SK-N-SH treated with all-trans-retinoic acid at 6 μM for 48 hours (cell line): ENCODE results near the gene SORCS2.

Experiments
- ATAC-seq: fragments of 200-7000 bp; cut with Tn5 transposase; 3 replicates; pipeline ENCODE4 v1.9.1; 2020; ENCODE audit warnings: mild to moderate bottlenecking, moderate library complexity
- ARNTL ChIP-seq: fragments of 450-650 bp; formaldehyde crosslinking; IDR thresholded peaks from 2 replicates; pipeline ENCODE4 v1.5.0; 2020; ENCODE audit warnings: low read depth, mild to moderate bottlenecking, moderate library complexity, borderline replicate concordance
- BACH2 ChIP-seq: fragments of 250-450 bp; sonication (Bioruptor Pico); IDR thresholded peaks from 2 replicates; pipeline ENCODE4 v1.9.0; 2021; ENCODE audit warnings: mild to moderate bottlenecking, borderline replicate concordance
- CSDC2 ChIP-seq: fragments of 250-450 bp; sonication (Bioruptor Pico); IDR thresholded peaks from 2 replicates; pipeline ENCODE4 v1.5.0; 2020; ENCODE audit warnings: mild to moderate bottlenecking, moderate library complexity
- ESRRG ChIP-seq: fragments of 250-450 bp; sonication (Bioruptor Pico); IDR thresholded peaks from 2 replicates; pipeline ENCODE4 v1.6.1; 2021; ENCODE audit warnings: mild to moderate bottlenecking
- GLIS3 ChIP-seq: fragments of 250-450 bp; sonication (Bioruptor Pico); IDR thresholded peaks from 2 replicates; pipeline ENCODE4 v1.5.0; 2020; ENCODE audit warnings: mild to moderate bottlenecking, moderate library complexity
- OSR1 ChIP-seq: fragments of 250-450 bp; sonication (Bioruptor Pico); IDR thresholded peaks from 2 replicates; pipeline ENCODE4 v1.8.0; 2022; ENCODE audit warnings: moderate library complexity, mild to moderate bottlenecking, inconsistent platforms
- PPARA ChIP-seq: fragments of 250-450 bp; sonication (Bioruptor Pico); IDR thresholded peaks from 2 replicates; pipeline ENCODE4 v1.5.0; 2020; ENCODE audit warnings: mild to moderate bottlenecking, borderline replicate concordance
- RARB ChIP-seq: fragments of 250-450 bp; sonication (Bioruptor Pico); IDR thresholded peaks from 2 replicates; pipeline ENCODE4 v1.8.0; 2021; ENCODE audit warnings: mild to moderate bottlenecking, moderate library complexity
- SNAI2 ChIP-seq: fragments of 250-450 bp; sonication (Bioruptor Pico); IDR thresholded peaks from 2 replicates; pipeline ENCODE4 v1.5.0; 2020; ENCODE audit warnings: mild to moderate bottlenecking, moderate library complexity
- TOX ChIP-seq: fragments of 250-450 bp; sonication (Bioruptor Pico); IDR thresholded peaks from 2 replicates; pipeline ENCODE4 v1.8.0; 2021; ENCODE audit warnings: mild to moderate bottlenecking, moderate library complexity, borderline replicate concordance
- ZC3H10 ChIP-seq: fragments of 250-450 bp; sonication (Bioruptor Pico); IDR thresholded peaks from 2 replicates; pipeline ENCODE4 v1.5.1; 2021; ENCODE audit warnings: mild to moderate bottlenecking, moderate library complexity
- ZFP3 ChIP-seq: fragments of 250-450 bp; sonication (Bioruptor Pico); IDR thresholded peaks from 2 replicates; pipeline ENCODE4 v1.5.0; 2020; ENCODE audit warnings: mild to moderate bottlenecking, moderate library complexity
- ZNF70 ChIP-seq: fragments of 450-650 bp; formaldehyde crosslinking; IDR thresholded peaks from 2 replicates; pipeline ENCODE4 v1.5.0; 2020; ENCODE audit warnings: mild to moderate bottlenecking, moderate library complexity
- ZNF8 ChIP-seq: fragments of 450-650 bp; formaldehyde crosslinking; IDR thresholded peaks from 2 replicates; pipeline ENCODE4 v1.5.0; 2020; ENCODE audit warnings: mild to moderate bottlenecking, moderate library complexity
- TF ChIP-seq, protein P1 (sequence below): fragments of 250-450 bp; sonication (Bioruptor Pico); IDR thresholded peaks from 2 replicates; pipeline ENCODE4 v1.8.0; 2021; ENCODE audit warnings: low read depth, mild to moderate bottlenecking, moderate library complexity, borderline replicate concordance
- TF ChIP-seq, protein P2 (sequence below): fragments of 250-450 bp; sonication (Bioruptor Pico); IDR thresholded peaks from 2 replicates; pipeline ENCODE4 v1.5.1; 2021; ENCODE audit warnings: mild to moderate bottlenecking, moderate library complexity
- TF ChIP-seq, protein P3 (sequence below): fragments of 250-450 bp; sonication (Bioruptor Pico); IDR thresholded peaks from 2 replicates; pipeline ENCODE4 v1.5.0; 2020; ENCODE audit warnings: mild to moderate bottlenecking, moderate library complexity

SORCS2 gene

DNA sequence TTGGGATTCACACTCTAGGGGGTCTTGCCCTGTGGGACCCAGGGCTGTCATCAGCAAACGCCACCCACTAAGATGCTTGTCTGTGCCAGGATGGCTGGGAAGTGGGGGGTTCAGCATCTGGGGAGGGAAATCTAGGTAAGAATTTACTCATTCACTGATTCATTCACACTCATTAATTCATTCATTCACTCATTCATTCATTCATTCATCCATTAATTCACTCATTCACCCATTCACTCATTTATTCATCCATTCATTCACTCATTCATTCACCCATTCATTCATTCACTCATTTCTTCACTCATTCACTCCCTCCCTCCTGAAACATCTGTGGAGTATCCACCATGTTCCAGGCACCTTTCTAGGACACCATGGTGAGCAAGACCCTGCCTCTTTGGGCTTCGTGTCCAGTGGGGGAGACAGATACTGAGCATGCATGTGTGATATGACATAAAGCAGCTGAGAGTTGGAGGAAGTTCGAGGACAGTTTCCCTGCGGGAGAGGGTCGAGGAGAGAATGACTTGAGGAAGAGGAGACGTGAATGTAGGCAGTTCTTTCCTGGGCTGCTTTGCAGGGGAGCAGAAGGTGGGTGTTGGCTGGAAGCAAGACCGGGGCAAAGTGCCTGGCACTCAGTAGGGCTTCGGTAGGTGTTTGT is 90.6 kb downstream of the SORCS2 start:
- TF ChIP-seq SNAI2 (CRISPR knock-in tag) (no peak), GLIS3 (CRISPR knock-in tag) (no peak), ZFP3 (CRISPR knock-in tag) (no peak), RARB (no peak), ZC3H10 (CRISPR knock-in tag) (no peak)
- no peak for ATAC-seq

DNA sequence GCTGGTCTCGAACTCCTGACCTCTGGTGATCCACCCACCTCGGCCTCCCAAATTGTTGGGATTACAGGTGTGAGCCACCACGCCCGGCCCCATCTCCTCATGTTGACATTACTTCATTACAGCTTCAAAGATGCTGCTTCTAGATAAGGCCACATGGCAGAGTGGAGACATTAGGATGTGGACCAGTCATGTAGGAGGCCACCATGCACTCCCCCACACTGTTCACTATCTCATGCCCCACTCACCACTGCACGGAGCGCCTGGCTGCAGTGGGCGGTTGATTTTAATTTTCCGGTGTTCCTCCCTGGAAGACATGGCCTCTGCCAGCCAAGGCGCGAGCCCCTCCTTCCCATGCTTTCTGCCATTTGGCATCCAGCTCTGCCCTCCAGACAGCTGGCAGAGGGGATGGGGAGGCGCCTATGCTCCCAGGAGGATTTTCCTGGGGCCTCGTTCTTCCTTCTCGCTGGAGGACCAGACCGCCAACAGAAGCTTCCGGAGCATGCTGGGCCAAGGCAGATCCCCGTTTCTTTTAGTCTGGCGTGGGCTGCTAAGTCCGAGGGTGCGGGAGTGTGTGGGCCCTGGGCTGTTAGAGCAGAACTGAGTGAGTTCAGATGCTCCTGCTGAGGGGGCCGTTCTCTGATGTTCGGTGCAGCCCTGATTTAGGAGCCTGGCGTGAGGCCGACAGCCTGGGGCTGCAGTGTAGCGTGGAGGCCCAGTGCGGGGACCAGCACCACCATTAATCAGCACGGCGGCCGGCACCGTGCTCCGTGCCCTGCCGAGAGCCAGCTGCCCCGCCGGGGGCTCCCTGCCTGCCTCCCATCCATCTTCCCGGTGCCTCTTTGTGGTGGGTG is 93.1 kb downstream of the SORCS2 start:
- ATAC-seq: no peak
- TF ChIP-seq, protein P1, sequence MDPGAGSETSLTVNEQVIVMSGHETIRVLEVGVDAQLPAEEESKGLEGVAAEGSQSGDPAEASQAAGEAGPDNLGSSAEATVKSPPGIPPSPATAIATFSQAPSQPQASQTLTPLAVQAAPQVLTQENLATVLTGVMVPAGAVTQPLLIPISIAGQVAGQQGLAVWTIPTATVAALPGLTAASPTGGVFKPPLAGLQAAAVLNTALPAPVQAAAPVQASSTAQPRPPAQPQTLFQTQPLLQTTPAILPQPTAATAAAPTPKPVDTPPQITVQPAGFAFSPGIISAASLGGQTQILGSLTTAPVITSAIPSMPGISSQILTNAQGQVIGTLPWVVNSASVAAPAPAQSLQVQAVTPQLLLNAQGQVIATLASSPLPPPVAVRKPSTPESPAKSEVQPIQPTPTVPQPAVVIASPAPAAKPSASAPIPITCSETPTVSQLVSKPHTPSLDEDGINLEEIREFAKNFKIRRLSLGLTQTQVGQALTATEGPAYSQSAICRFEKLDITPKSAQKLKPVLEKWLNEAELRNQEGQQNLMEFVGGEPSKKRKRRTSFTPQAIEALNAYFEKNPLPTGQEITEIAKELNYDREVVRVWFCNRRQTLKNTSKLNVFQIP: no peak
- TF ChIP-seq PPARA (CRISPR knock-in tag): no peak
- no peak for TF ChIP-seq ZNF8 (CRISPR knock-in tag)
- no peak for TF ChIP-seq SNAI2 (CRISPR knock-in tag)
- TF ChIP-seq ESRRG: no peak
- TF ChIP-seq CSDC2 (CRISPR knock-in tag): no peak
- TF ChIP-seq OSR1 (CRISPR knock-in tag): no peak
- TF ChIP-seq TOX (CRISPR knock-in tag): no peak
- no peak for TF ChIP-seq GLIS3 (CRISPR knock-in tag)
- TF ChIP-seq, protein P2, sequence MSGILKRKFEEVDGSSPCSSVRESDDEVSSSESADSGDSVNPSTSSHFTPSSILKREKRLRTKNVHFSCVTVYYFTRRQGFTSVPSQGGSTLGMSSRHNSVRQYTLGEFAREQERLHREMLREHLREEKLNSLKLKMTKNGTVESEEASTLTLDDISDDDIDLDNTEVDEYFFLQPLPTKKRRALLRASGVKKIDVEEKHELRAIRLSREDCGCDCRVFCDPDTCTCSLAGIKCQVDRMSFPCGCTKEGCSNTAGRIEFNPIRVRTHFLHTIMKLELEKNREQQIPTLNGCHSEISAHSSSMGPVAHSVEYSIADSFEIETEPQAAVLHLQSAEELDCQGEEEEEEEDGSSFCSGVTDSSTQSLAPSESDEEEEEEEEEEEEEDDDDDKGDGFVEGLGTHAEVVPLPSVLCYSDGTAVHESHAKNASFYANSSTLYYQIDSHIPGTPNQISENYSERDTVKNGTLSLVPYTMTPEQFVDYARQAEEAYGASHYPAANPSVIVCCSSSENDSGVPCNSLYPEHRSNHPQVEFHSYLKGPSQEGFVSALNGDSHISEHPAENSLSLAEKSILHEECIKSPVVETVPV: no peak

DNA sequence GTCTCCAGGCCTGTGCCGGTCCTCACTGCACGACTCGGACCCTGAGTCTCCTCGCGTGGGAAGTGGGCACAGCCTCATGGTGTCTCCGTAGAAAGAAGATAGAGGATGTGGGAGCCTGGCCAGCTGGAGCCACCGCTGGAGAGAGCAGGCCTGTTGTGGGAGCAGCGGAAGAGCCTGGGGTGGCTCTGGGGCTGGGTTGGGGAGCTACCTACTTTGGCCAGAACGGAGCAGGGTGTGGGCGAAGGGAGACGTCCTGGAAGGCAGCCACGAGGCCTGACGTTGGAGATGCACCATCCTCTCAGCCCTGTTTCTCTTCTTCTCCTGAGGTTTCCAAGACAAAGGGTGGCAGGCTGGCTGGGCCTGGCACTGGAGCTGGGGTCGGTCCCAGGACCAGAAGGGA is 93.8 kb downstream of the SORCS2 start:
- ATAC-seq: no peak
- no peak for TF ChIP-seq ZC3H10 (CRISPR knock-in tag)
- TF ChIP-seq ZNF8 (CRISPR knock-in tag): no peak
- TF ChIP-seq SNAI2 (CRISPR knock-in tag): no peak
- TF ChIP-seq BACH2 (CRISPR knock-in tag): no peak
- no peak for TF ChIP-seq OSR1 (CRISPR knock-in tag)

DNA sequence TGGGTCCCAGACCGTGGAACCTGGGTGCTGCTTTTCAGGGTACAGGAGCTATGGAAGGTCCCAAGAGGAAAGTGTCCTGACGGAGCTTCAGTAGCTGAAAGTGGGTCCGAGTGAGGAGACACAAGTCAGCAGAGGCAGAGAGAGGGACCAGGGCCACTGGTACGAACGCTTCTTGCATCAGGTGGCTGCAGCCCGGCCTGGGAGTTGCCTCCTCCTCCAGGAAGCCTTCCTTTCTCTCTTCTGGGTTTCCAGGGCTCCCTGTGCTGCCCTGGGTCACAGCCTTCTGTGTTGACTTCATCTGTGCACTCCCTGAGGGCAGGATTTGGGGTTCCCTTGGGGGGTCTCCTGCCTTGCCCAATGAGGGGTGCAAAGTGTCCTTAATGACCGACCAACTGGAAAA is 94.5 kb downstream of the SORCS2 start:
- ATAC-seq: no peak
- no peak for TF ChIP-seq ESRRG
- TF ChIP-seq, protein P1: no peak
- no peak for TF ChIP-seq BACH2 (CRISPR knock-in tag)
- no peak for TF ChIP-seq ZFP3 (CRISPR knock-in tag)
- TF ChIP-seq, protein P2: no peak
- TF ChIP-seq, protein P3, sequence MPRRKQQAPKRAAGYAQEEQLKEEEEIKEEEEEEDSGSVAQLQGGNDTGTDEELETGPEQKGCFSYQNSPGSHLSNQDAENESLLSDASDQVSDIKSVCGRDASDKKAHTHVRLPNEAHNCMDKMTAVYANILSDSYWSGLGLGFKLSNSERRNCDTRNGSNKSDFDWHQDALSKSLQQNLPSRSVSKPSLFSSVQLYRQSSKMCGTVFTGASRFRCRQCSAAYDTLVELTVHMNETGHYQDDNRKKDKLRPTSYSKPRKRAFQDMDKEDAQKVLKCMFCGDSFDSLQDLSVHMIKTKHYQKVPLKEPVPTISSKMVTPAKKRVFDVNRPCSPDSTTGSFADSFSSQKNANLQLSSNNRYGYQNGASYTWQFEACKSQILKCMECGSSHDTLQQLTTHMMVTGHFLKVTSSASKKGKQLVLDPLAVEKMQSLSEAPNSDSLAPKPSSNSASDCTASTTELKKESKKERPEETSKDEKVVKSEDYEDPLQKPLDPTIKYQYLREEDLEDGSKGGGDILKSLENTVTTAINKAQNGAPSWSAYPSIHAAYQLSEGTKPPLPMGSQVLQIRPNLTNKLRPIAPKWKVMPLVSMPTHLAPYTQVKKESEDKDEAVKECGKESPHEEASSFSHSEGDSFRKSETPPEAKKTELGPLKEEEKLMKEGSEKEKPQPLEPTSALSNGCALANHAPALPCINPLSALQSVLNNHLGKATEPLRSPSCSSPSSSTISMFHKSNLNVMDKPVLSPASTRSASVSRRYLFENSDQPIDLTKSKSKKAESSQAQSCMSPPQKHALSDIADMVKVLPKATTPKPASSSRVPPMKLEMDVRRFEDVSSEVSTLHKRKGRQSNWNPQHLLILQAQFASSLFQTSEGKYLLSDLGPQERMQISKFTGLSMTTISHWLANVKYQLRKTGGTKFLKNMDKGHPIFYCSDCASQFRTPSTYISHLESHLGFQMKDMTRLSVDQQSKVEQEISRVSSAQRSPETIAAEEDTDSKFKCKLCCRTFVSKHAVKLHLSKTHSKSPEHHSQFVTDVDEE: no peak
- TF ChIP-seq OSR1 (CRISPR knock-in tag): no peak
- no peak for TF ChIP-seq CSDC2 (CRISPR knock-in tag)
- TF ChIP-seq ZNF70 (CRISPR knock-in tag): no peak
- no peak for TF ChIP-seq ARNTL (CRISPR knock-in tag)
- TF ChIP-seq, all 23 proteins: peak for 0
